Stimulated activated CD4-positive, alpha-beta T cell treated with anti-CD3 and anti-CD28 coated beads, Interleukin-4, amount 100 ng/mL, for 4 hours (primary cell): ENCODE results near the gene MPV17.
A peak's percentile ranks its signal among the peaks of the same experiment; 100 is the strongest.
"Not testable (repeated sequence)": the region's sequence is repeated elsewhere in the genome, so short reads cannot be mapped to it uniquely, and the experiment has no call there.

Experiments
- DNase-seq, 2 experiments: peaks; one replicate each; pipeline ENCODE4 v3.0.0-alpha.2; 2020

Gene MPV17

DNA sequence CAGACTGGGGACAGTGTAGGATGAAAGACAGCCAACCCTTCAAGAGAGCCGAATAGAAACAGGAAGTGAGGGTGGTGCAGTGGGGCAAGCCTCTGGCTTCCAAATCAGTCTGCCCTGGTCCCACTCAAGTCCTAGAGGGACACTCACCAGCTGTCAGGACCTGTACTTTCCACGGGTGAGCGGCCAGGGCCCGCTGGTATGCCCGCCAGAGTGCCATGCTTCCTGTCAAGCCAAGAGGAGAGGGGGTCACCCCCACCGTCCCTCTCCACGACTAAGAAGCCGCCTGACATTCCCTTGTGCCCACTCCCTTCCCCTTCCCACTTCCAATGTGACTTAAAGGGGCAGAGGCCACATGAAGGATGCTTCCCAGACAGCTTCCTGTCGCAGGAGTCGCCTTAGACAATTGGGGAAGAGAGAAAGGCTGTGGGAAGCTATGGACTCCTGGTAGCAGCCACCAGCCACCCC is 564 bp downstream of the MPV17 start:
- peak in 1 of 2 experiments; percentile 6 for DNase-seq

DNA sequence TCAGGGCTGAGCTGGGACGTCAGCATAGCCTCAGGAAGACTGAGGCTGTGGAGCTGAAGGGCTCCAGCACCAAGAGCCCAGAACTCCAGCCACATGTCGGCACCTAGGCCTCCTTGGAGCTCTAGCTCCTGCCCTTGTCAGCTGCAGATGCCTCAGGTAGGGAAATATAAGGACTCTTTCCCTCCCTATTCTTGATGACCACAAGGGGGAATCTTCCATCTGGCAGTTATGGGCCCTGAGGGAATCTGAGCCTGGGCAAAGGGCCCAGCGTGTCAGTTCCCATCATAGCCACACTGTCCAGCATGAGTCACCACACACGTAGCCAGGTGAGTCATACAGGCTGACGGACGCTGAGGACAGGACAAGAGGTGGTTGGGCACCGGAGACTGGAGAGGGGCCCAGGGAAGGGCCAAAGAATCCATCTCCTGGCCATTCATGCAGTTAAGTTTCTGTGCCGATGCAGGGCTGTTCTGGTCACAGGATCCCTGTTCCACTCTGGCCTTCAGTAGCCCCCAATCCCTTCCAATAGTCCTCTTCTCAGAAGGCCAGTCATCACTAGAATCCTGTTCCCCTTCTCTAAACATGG is 1.8 kb downstream of the MPV17 start:
- DNase-seq, result no peak

DNA sequence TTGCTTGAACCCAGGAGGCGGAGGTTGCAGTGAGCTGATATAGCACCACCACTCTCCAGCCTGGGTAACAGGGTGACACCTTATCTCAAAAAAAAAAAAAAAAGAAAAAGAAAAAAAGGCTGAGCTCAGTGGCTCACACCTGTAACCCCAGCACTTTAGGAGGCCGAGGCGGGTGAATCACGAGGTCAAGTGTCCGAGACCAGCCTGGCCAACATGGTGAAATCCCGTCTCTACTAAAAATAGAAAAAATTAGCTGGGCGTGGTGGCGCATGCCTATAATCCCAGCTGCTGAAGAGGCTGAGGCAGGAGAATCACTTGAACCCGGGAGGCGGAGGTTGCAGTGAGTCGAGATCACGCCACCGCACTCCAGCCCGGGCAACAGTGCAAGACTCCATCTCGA is 3.1 kb downstream of the MPV17 start:
- DNase-seq, result not testable (repeated sequence)

DNA sequence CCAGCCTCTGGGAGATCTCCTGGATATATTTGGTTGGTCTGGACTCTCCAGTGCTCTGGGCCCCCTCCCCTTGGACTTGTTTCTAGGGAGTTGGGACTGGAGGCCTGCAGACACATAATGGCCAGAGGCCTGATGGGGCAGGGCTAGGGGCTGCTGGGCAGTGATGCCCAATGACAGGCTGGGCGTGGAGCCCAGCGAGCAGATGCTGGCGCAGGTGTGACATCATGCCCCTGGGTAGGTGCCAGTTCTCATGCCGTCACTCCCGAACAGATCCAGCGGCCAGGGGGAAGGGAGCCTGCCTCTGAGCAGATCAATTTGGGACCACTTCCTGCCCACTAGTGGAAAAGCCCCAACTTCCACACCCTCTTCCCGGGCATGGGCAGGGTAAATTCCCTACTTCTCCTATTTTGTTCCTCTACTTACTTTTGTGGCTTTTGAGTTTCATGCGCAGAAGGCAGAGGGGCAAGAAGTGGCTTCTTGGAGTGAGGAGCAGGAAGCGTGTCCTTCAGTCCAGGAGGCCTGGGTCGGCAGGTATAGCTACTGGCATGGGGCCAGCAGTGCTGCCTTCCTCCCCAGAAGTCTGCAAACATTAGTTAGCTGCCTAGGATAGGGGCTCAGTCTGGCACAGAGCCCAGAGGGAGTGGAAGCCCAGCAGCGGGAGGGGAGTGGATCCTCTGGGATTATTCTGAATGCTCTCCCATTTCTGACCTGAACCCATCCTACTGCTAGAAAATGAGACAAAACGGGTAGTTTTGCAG is 6.1 kb downstream of the MPV17 start:
- no peak for DNase-seq

DNA sequence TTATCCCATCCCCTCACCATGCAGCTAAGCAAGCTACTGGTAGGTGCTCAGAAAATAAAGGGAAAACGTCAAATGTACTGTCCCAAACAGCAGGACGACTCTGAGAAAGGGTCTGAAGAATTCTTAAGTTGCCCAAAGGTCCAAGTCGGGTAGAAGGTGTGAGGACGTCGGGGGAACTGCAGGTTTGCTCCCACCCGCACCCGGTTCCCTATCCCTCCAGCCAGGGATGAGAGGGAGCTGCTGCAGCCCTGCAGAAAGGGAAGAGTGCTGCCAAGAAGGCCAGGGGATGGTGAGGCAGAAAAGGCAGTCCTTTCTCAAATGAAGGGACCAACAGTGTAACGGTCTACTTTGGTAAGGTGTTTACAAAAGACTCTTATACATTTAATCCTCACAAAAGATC is 7.8 kb downstream of the MPV17 start:
- DNase-seq, result no peak

GRCh38 chr2:27314709-27315108 is 8.2 kb downstream of the MPV17 start:
- no peak for DNase-seq

DNA sequence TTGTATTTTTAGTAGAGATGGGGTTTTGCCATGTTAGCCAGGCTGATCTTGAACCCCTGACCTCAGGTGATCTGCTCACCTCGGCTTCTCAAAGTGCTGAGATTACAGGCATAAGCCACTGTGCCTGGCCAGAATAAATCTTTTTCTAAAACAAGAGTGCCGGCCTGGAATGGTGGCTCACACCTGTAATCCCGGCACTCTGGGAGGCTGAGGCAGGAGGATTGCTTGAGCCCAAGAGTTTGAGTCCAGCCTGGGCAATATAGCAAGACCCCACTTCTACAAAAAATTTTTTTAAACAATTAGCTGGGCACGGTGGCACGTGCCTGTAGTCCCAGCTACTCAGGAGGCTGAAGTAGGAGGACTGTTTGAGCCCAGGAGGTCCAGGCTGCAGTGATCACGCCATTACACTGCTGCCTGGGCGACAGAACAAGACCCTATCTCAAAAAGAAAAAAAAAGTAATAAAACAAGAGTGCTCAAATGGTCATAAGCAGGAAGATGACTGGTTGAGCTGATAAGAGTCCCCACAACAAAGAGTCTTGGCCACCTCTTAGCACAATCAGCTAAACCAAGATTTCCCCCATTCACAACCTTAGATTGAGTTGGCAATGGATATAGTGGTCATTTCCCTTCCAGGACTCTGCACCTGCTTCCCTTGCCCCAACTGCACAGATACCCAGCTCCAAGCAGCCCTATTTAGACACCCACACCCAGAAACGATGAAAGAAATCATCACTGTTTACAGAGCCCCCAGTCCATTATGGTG is 8.8 kb downstream of the MPV17 start:
- no peak for DNase-seq

DNA sequence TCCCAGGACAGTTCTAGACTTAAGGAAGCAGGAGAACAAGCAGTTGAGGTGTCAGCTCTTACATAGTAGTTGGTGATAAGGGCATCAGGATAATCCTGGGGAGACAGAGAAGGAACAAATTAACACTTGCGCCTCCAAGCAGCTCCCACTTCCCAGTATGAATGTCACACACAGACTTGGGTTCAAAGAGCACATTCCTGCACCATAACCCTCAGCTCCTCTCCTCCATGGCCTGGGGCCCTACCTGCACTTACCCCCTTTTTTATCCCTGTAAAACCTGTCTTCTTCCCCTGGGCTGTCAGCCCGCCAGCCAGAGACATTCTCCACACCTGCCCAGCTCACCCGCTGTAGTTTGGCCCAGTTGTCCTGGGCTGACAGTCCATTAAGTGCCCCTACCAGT is 10.7 kb downstream of the MPV17 start:
- DNase-seq, result no peak

- DNase-seq, result no peak
These were observed 13.2 kb downstream of the MPV17 start for GRCh38 chr2:27309651-27310050.

- DNase-seq, result no peak
These were observed 14.5 kb downstream of the MPV17 start, which contains the start of gene UCN for GRCh38 chr2:27308359-27308881. TSS of gene UCN (minus strand) at chr2:27308445. CDS start at chr2:27307895, 550 bp downstream.

GRCh38 chr2:27307545-27308358 is 15.1 kb downstream of the MPV17 start:
- DNase-seq, result no peak

DNA sequence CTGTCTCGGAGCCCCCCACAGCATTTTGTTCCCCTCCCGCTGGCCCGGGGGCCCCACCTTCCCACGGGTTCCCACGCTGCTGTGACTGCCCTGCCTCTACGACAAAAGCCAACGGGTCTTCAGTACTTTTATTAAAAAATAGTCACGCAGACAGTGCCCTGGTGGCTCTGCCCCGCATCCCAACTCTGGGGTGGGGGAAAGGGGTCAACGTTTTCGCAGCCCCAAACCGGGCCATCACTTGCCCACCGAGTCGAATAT is 15.7 kb downstream of the MPV17 start:
- DNase-seq, result no peak

- peak; percentile 39 to 48 for DNase-seq
These were observed 16.2 kb downstream of the MPV17 start for GRCh38 chr2:27306573-27307286.

DNA sequence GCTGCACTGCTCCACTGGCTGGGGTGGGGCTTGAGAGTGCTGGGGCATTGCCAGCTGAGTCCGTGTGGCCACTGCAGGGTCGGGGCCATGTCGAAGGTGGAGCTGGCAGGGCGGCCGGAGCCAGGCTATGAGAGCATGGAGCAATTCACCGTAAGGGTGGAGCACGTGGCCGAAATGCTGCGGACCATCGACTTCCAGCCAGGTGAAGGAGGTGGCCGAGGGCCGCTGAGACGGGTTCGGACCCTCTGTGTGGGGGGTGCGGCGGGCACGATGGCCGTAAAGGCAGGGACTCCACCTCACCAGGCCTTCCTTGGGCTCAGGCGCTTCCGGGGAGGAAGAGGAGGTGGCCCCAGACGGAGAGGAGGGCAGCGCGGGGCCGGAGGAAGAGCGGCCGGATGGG is 16.8 kb downstream of the MPV17 start:
- peak in 1 of 2 experiments; percentile 6 for DNase-seq

DNA sequence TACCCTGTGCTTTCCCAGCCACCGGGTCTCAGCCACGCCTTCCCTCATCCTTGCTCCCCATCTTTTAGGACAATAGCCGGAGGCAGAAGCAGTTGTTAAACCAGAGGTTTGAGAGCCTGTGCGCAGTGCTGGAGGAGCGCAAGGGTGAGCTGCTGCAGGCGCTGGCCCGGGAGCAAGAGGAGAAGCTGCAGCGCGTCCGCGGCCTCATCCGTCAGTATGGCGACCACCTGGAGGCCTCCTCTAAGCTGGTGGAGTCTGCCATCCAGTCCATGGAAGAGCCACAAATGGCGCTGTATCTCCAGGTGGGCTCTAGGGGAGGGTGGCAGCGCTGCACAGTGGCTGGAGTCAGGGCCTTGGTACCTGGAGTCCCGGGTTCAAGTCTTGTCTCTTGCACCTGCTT is 17.4 kb downstream of the MPV17 start:
- DNase-seq, result no peak

- DNase-seq, result no peak
These were observed 18.2 kb downstream of the MPV17 start for GRCh38 chr2:27304488-27305240.

- DNase-seq, result peak; percentile 7 to 28
These were observed 19.5 kb downstream of the MPV17 start for GRCh38 chr2:27303093-27304025.

DNA sequence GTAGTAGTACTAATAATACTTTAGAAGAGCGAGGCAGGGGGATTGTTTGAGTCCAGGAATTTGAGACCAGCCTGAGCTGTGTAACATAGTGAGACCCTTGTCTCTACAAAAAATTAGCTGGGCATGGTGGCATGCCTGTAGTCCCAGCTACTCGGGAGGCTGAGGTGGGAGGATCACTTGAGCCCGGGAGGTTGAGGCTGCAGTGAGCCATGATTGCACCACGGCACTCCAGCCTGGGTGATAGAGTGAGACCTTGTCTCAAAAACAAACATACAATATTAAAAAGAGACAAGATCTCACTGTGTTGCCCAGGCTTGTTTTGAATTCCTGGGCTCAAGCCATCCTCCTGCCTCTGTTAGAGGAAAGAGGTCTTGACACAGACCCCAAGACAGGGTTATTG is 22.3 kb downstream of the MPV17 start:
- DNase-seq, result not testable (repeated sequence)

- no peak for DNase-seq
These were observed 24.4 kb downstream of the MPV17 start for GRCh38 chr2:27298391-27299080.

DNA sequence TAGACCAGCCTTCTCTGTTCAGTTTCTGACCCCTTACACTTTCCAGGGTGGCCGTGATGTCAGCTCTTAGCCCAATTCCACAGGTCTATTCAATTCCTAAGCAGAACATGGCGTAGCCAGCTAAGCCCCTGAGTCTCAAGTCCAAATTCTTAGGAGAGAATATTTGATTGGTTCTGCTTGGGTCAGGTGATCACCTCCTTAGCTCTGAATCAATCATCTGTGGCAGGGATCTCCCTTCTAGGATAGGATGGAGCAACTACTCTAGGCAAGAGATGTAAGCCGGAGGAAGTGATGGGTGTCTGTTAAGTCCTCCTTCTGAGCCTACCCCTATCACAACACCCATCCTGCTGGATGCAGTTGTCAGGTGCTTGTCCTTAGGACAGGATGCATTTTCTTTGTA is 25.7 kb downstream of the MPV17 start:
- no peak for DNase-seq
